ENCODE measurements around the gene RGS12.

- TF ChIP-seq CTCF (IDR thresholded peaks at IDR 0.05; ENCODE audit: insufficient read depth, low read depth, low read length) (no peak), EZH2 (IDR thresholded peaks at IDR 0.05; ENCODE audit: insufficient read depth, low read length) (no peak)
Measured at GRCh38 chr4:3290476-3290875, 2.3 kb upstream of the RGS12 start.
